ENCODE results near the gene MTUS2.

The MTUS2 gene

DNA sequence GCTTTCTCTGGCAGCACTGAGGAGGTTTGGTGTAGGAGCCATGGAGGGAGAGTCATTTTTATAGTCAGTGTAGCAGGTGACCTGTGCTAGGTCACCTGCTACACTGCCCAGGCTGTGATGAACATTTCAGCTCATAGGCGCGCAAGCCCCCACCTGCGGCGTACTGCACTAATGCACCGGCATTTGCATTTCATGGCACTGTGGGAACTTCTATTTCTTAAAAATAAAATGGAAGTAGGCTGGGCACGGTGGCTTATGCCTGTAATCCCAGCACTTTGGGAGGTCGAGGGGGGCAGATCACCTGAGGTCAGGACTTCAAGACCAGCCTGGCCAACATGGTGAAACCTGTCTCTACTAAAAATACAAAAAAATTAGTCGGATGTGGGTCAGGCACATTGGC is 674.4 kb downstream of the MTUS2 start:
- no peak for DNase-seq

DNA sequence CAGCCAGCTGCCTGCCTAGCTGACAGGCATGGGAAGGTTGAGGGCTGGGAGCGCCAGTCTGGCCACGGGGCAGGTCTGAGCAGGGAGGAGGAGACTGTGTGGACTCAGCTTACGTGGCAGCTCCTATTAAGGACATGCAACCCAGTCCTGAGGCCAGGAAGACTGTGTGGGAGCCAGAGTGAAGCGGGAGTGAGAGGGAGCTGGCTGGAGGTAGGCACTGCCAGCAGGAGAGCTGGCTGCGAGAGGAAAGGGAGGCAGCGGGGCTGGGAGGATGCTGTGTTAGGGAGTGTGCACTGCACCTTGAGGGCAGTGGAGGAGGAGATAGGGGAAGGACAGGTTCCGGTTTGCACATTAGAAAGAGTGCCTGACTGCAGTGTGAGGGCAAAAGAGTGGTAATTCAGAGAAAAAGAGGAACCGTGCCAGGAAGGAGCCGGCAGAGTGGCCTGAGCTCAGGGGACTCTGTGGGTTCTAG is 676.1 kb downstream of the MTUS2 start:
- DNase-seq, result no peak

DNA sequence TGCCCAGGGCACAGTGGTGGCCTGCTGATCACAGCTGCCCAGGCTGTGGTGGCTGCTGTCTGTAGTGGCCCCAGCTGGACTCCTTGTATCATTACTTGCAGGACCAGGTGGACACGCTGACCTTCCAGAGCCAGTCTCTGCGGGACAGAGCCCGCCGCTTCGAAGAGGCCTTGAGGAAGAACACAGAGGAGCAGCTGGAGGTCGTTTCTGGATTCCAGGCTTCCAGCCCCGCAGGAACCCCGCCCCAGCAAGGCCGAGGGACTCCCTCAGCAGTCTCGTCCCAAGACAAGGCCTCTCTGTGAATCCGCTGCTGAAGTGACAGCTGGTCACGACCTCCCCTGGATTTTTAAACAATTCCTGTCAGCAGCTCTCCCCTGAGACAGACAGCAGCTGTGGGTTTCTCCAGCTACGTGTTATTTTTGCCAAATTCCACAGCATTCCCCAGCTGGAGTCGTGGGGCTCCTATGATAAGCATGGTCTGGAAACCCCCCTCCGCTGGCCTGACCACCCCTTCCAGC is 677.1 kb downstream of the MTUS2 start:
- DNase-seq, result no peak

DNA sequence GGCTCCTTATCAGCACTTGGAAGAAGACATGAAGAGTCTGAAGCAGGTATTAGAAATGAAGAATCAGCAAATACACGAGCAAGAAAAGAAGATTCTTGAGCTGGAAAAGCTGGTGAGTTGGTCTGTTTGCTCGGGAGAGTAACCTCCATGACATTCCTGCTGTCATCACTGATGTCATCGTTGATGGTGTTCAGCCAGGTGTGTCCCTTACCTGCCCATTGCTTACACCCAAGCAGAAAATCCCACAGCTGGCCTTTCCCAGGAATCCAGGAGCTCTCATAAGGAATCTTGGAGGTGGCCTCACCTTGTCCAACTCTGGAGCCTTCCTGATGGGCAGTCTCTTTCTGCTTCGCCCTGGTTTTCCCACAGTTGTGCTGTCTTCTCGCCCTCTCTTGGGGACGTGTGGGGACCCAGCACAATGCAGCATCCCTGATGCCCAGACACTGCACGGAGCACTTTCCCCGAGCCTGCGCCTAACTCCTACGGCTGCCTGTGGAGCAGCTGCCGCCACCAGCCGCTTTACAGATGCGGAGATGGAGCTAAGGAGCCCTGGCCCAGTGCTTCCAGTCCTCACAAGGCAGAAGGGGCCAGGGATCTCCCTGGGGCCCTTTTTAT is 678.4 kb downstream of the MTUS2 start:
- no peak for DNase-seq

DNA sequence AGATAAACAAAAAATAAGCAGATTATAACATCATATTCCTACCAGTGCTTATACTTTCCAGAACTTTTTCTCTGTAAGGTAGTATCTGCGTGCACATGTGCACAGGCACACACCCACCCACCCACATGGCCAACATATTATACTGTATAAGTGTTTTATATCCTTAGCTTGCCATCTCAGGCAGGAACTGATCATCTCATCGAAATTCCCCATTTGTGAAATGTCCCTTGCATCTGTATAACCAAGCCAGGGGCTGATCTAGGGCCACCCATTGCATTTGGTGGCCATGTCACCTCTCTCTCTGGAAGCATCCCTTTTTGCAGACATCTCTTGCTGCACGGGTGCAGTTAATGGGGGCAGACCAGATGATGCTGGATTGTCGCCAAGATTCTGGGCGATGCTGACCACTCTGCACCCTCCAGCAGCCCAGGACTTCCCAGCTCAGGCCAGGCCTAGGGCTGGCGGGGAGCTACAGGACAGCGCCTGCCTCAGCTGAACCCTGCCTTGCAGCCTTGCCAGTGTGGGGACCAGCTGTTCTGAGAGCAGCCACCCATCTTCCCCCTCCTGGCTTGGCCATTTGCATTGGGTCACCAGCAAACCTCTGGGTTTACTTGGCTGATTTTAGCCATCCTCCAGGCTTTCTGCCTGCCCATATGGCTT is 679.5 kb downstream of the MTUS2 start:
- DNase-seq, result no peak

DNA sequence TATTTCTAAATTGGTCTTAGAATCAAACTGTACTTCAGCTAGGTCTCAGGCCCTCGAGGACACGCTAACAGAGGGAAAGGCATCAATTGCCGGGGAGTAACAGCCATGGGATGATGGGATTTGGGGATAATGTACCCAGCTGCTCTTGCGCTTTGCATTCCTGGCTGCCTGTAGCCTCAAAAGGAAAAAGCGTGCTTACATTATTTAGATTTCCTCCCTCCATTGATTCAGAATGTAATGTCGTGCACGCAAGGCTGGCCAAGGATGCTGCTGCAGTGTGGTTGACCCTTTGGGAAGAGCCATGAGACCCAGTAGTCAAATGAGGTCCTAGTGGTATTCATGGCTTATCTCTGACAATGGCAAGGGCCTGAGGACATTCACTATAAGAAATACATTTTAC is 680.2 kb downstream of the MTUS2 start:
- no peak for DNase-seq

DNA sequence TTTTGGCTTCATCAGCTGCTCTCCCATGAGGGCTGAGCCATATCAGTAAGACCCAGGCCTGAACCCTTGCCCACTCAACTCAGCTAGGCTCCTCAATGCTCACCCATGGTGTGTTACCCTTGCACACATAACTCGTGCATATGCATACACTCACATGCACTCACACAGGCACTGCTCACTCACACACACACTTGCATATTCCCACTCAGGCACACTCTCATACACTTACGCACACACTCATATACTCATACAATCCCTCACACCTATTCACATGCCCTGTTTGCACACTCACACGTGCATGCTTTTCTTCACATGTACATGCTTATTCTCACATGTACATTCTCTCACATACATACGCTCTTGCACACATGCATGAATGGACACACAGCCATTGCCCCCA is 681.5 kb downstream of the MTUS2 start:
- DNase-seq, result no peak

DNA sequence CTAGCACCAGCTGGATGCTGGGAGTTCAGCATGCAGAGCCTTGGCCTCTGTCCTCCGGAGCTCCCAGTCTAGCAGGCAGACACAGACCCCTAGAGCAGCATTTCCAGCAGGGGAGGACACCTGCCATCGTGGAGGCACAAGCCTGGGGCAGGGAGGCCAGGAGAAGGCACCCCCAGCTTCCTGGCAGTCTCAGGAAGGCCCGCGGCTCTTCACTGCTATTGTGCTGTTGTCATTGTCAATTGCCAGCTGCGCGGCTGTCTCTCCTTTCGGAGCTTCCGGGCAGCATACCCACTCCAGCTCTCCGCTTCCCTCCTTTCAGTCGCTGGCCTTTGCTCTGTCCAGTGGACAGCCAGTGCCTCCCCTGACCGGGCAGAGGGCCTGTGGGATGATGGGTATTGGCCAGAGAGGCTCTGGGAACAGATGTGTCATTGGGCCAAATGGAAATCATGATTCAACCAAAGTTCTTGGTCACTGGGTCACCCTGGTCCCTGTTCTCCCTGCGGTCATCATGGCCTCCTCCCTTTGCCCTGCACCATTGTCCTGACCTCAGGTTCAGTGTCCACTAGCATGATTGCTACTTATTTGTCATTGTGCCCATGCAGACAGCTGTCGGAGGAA is 682.4 kb downstream of the MTUS2 start:
- DNase-seq, result no peak

DNA sequence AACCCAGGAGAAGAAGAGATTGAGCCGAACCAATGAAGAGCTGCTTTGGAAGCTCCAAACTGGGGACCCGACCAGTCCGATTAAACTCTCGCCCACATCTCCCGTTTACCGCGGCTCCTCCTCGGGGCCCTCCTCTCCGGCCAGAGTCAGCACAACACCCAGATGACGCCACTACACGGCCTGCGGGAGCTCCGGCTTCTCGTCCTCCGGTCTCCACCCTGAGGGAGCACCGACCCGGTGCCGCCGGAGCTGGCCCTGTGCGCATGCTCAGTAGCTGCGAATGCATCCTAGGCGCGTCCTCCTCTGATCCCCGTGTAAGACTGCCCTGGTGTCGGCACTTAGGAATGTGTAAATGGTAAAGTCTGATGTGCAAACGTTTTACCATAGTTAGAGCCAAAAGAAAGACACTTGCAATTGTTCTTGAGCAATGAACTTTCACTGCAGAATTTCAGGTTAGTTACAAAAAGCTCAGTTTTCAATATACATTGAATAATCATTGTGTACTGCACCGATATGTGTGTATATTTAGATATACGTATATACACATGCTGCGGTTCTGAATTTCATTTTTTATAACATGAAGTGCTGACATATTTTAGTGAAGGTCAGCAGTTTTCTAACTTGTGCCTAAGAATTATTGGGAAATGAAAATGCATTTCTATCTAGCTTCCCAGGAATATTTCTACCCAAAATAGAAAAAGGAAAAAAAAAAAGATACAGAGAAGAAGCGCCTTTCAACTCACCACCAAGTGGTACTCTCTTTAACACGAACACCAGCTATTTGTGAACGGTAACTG is 683.1 kb downstream of the MTUS2 start:
- no peak for DNase-seq

DNA sequence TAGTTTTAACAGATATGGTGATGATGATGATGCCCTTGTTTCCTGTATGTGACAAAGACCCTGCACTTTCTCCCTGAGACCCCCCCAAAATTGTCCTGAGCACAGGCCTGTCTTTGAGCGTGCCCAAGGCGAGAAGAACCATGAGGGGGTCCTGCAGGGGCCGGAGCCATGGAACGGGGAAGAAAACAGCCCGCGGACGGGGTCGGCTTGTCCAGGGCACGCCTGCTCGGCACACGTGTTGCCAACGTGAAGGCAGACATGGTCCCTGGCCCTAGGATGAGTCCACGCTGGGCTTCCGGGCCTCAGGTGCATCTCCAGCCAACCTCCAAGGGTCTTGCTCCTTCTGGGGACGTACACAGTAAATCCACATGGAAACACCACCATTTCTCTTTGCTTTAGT is 684.6 kb downstream of the MTUS2 start:
- no peak for DNase-seq

DNA sequence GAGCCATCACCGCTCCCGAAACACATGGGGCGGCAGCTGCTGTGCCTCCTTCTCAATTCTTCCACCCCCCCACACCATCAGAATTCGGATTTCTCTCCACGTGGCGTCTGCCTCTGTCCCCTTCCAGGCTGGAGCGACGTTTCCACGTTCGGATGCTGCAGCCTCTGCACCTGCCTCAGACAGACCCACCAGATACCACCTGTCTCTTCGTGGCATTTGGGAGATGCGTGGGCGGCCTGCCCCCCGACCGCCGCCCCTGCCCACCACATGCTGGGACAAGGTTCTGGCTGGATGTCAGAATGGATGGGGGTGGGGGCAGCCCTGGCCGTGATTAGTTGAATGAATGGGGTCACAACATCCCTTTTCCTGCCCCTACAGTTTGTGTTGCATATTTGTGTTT is 685.4 kb downstream of the MTUS2 start:
- DNase-seq, result no peak

DNA sequence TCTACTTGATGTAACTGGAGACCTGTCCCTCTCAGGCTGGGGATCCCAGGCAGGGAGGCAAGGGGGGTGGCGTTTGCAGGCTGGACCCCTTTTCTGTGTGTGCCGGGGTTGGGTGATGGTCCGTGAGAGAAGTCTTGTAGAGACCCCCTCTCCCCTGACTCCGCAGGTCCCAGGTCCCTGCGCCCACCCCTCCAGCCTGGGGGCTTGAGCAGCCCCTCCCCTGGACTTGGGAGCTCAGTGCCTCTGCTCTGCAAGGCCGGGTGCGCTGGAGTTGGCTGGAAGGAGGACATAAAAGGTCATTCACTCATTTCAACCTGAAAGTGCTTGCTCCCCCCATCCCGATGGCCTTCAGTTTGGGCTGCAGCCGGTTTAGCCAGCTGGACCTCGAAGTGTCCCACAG is 685.8 kb downstream of the MTUS2 start:
- DNase-seq, result no peak

DNA sequence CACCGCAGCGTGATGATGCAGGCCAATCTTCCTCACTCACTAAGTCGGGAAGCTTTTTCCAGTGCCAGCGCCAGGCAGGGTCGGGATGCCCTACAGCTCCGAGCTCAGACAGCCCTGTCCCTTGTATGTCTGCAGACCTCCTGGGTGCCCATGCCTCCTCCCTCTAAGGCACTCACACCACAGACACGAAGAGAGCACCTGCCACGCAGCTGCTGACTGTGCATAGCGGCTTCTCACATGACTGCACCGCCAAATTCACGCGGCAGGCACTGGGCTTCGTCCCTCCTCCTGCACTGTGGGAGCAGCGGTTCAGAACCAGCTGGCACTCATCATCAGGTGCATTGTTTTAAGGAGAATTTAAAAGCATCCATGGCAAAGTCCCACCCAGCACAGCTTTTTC is 687.2 kb downstream of the MTUS2 start:
- DNase-seq, result peak; percentile 68

DNA sequence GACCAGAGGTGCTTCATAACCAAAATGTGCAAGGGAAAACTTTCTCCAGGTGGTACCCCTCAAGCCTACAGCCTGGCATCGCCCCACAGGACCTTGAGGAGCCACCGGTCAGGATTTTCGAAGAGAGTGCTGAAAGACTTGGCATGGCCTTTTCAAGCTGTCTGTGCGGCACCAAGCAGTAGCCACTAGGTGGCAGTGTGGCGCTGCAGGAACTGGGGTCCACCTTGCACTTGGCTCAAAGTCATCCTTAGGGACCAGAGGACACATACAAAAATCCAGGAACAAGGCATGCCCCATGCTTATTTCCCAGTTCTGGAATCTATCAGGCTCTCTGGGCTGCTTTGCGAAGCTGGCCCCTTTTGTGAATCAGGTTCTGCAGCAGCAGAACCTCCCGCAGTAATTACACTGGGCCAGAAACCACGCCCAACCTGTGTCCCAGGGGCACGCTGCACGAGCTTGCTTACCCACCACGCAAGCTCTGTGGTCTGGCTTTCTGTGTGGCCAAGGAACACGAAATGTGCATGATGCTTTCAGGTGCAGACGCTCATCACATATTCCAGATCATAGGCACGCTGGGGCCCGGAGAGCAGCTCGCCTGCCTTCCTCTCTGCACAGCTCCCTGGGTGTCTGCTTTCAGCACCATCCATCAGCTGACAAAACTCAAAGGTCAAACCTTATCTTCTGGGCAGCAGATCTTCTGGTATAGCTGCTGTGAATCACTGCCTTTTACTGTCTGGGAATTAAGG is 688.2 kb downstream of the MTUS2 start:
- peak; percentile 74 for DNase-seq

DNA sequence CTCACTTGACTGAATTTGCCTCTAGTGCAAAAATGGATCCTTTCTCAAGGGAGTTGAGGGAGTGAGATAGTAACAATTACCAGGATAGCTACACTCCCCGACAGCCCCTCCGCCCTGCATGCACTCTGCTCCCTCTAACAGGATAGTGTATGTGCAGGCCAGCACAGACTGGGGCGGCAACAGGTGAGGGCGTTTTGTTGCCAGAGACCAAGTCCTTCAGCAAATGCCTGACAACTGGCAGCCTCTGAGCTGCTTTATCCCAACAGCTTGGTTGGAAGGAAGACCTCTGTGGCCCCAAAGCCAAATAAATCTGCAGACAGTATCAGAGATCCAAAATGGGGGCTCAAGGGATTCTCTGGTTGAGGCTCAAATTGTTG is 688.7 kb downstream of the MTUS2 start:
- no peak for DNase-seq

DNA sequence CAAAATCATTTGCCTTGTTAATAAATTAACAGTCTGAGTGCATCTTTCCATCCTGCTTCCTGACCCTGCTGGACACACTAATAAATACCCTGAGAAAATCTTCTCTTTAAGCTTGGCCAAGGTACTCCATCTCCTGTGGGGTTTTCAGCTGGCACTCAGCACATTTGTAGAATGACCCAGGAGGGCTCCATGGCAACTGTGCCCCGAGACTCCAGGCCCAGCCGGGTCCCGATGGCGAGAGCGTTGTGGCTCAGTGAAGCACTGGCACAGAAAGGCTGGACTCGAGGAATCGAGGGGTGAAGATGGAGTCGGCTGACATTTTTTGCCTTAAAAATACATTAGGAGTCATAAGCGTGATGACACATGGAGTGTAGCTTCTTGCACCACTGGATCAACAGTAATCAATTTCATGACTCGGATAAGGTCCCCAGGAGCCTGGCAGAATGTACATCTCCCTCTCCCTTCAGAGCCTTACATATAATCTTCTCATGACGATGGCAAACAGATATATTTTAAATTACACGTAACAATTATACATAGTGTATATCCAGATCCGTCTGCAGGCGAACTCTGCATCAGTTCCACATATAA is 690.0 kb downstream of the MTUS2 start:
- DNase-seq, result no peak

DNA sequence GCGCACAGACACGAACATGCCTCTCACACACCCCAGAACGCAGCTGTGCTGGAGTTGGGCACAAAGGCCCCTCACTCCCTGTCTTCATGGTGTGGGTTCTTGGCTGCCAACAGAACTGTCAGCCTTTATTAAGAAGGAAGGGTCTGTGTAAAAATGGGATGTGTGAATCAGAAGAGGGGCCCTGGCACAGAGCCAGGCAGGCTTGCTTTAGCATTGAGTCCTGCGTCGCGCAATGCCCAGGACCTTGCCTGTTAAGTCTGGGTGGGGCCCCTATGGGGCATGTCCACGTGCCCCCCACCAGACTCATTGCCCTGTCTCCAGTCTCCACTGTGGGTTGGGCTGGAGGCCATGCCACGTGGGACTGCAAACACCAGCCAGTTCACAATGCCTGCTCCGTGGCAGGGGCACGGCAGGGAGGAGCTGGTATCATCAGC is 690.5 kb downstream of the MTUS2 start:
- no peak for DNase-seq

DNA sequence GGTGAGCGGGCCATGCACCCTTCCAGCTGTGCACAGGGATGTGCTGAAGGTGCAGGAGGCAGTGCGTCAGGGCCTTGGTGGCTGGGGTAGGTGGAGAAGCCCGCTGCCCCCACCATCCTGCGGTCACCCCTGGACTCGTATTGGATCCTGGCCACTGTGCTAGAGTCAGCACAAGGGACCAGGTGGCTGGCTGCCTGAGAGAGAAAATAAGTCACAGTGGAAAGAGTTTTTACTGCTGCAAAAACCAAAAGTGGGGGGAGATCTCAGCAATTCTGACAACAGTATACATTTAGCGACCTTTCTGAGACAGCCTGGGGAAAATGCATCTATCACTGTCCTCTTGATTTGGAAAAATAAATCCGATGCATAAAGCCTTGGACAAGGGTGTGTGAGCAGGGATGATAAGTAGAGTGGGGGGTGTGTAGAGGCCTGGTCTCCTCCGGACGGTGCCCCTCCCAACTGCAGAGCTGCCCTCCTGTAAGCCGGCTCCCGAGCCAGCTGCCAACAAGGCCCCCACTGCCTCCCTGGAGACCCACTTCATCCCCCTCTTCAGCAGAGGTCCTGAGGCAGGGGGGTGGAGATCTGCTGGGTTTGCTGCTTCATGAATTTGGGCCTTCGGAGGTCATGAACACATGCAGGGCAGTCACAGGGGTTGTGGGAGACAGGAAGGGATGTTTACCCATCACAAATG is 691.1 kb downstream of the MTUS2 start:
- no peak for DNase-seq

DNA sequence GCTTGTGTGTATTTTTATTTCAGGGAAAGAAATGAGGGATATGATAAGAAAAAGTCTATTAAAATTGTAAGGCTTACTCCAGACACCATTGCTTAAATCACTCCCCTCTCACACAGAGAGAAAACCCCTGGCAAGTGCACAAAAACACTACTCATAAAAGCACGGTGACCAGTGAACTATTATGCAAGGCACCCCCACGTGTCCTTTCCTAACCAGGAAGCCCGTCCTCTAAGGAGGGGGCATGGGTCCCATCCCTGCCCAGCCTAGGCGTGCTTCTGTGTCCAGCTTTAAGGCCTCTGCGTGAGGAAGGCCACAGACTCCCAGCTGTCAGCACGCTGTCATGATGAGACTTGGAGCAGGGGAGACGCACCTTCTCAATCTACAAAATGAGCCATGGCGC is 691.8 kb downstream of the MTUS2 start:
- DNase-seq, result no peak

DNA sequence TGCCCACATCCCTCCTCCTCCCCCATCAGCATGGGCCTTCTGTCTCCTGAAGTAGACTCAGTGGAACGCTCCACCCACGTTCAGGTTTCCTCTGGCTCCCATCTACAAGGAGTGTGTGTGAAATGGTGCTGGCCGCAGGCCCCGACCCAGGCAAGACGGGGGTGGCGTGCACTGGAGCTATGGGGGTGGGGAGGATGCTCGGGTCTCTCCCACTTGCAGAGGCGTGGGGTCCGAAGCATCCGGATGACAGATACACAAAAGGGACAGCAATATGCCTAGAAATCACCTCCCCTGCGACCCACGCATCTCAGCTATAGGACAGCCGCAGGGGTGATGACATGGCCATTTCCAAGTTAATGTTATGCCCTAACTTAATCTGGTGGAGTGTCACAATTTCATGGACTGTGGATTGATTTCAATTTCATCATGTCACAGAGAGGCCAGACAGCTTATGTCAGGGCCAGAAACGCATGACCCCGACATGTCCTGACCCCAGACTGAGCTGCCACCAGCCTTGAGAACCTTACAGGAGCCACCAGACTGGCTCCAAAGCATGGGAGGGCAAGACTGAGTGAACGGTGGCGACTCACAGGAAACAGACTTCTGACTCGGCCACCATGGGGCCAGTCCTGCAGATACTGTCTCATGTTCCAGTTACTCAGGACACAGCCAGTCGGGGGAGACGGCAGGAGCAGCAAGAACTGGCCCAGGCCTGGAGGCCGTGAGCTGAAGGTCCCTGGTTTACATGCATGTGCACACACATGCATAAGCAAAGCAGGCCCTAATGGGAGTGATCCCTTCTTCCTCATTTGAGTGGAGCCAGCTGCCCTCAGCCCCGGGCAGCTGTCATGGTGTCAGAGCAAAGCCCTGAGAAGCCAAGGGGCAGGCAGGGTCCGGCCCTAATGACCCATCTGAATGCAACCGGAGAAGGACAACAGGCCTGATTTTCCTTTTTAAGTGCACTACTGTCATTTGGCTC is 693.2 kb downstream of the MTUS2 start:
- DNase-seq, result no peak

All from NCI-H345 (cell line).